Endothelial cell of umbilical vein (primary cell): ENCODE data around the gene LUZP2.

Experiments
- CTCF ChIP-seq, 2 donors: IDR thresholded peaks; 1 replicate in 1 of 2; 2 replicates in 1 of 2; pipeline ENCODE4 v1.5.1; 2011; ENCODE audit warnings: low read length in 2 of 2, mild to moderate bottlenecking in 2 of 2, moderate library complexity in 2 of 2, control low read depth in 1 of 2, inconsistent platforms in 1 of 2, low read depth in 1 of 2; ENCODE audit not compliant: insufficient read depth in 1 of 2; ENCODE audit errors: extremely low read depth in 1 of 2
- EZH2 ChIP-seq: IDR thresholded peaks from 2 replicates; pipeline ENCODE4 v1.6.1; 2012; ENCODE audit warnings: borderline replicate concordance, low read depth, mild to moderate bottlenecking, moderate library complexity, low read length, inconsistent platforms; ENCODE audit not compliant: severe bottlenecking
- FOS ChIP-seq: IDR thresholded peaks from 2 replicates; pipeline ENCODE4 v1.6.1; 2011; ENCODE audit warnings: mild to moderate bottlenecking, low read length, moderate library complexity, borderline replicate concordance; ENCODE audit not compliant: insufficient read depth
- MAX ChIP-seq: IDR thresholded peaks from 2 replicates; pipeline ENCODE4 v1.6.1; 2011; ENCODE audit not compliant: insufficient read depth, insufficient read length
- POLR2A ChIP-seq: IDR thresholded peaks from 2 replicates; pipeline ENCODE4 v1.6.1; 2012; ENCODE audit warnings: low read depth, mild to moderate bottlenecking, control low read depth, low read length
- POLR2AphosphoS5 ChIP-seq: IDR thresholded peaks from 2 replicates; pipeline ENCODE4 v1.6.1; 2012; ENCODE audit warnings: low read depth, mild to moderate bottlenecking, control low read depth, low read length, moderate library complexity; ENCODE audit not compliant: insufficient read depth

GRCh38 chr11:24738972-24739371 lies 242.1 kb downstream of the LUZP2 start:
- TF ChIP-seq CTCF (IDR thresholded peaks at IDR 0.05; ENCODE audit: extremely low read depth in 1 of 2, insufficient read depth in 1 of 2, low read depth in 1 of 2, low read length in 2 of 2) = no peak
- TF ChIP-seq POLR2AphosphoS5 = no peak
- TF ChIP-seq POLR2A = no peak
- no peak for TF ChIP-seq FOS
- TF ChIP-seq MAX = no peak
- TF ChIP-seq EZH2 = no peak
